ENCODE results near the gene LOC101059915.
"Not testable (repeated sequence)": the region's sequence is repeated elsewhere in the genome, so short reads cannot be mapped to it uniquely, and the experiment has no call there.

The LOC101059915 gene

GRCh38 chrX:71718185-71718584 lies 50.8 kb downstream of the LOC101059915 start, which contains the start of gene CXorf49:
TSS of gene CXorf49 (minus strand) at chrX:71718285. CDS start at chrX:71718151, 134 bp downstream.
- H3K4me1 ChIP-seq; DNase-seq (ENCODE audit: low spot score in 2 of 2); H3K4me3 ChIP-seq; H3K9me3 ChIP-seq; H3K27me3 ChIP-seq (ENCODE audit: low read depth); in situ Hi-C loops (cut with MboI; ENCODE audit: low sequenced_read_pairs); H3K36me3 ChIP-seq (replicated peaks): not testable (repeated sequence)

DNA sequence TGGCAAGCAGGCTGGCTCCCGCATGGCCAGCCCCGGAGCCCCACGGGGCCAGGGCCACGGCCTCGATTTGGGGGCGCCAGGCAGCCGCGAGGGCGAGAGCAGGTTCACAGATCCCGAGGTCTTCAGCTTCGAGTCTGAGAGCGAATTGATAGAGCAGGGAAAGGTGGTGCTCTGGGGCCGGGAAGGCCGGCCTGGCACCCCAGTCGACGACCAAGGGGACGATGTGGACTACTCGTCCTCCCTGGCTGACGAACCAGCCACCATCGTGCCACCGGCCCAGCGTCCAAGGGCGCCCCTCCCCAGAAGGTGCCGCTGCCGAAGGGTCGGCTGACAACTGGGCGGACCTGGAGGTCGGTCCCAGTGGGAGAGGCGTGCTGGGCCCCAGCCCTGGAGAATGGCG lies 51.8 kb downstream of the LOC101059915 start:
- H3K4me3 ChIP-seq; H3K9me3 ChIP-seq; H3K27me3 ChIP-seq (ENCODE audit: low read depth); H3K36me3 ChIP-seq (replicated peaks); in situ Hi-C loops (cut with MboI; ENCODE audit: low sequenced_read_pairs); H3K4me1 ChIP-seq: not testable (repeated sequence)
- peak in 1 of 2 experiments; percentile 0 for DNase-seq (ENCODE audit: low spot score in 2 of 2)

DNA sequence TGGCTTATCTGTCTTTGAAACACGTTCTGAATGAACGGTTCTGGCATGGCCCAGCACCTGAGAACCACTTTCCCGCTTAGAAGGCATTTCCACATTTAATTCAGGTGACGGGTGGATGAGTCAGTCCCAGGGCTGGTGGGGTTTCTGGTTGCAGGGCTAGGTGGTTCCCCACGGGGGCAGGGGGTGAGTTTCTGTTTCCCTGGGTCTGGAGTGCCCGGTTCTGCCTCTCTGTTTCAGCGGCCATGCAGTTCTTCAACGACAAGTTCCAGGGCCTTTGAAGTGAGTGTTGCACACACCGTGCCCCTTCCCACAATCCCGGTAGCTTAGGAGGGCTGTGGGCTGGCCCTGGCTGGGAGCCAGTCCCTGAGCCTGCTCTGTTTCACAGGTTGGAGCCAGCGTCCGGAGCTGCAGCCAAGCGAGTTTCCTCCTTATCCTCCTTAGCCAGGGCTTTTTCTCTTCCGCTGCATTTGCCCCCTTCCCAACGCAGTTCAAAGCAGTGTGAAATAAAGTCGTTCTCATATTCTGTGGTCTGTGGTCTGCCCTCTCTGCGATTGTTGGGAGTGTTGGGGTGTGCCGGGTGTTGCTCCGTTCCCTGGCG lies 53.0 kb downstream of the LOC101059915 start:
- H3K36me3 ChIP-seq (replicated peaks); H3K4me3 ChIP-seq; H3K4me1 ChIP-seq; in situ Hi-C loops (cut with MboI; ENCODE audit: low sequenced_read_pairs); H3K9me3 ChIP-seq; DNase-seq (ENCODE audit: low spot score in 2 of 2); H3K27me3 ChIP-seq (ENCODE audit: low read depth): not testable (repeated sequence)

Data from HAP-1 (cell line).